ENCODE measurements around the gene GMCL1. TPM values are rescaled to one million over a fixed set of nuclear protein-coding genes. Genes with fewer than 3 reads are reported as not detected.

GMCL1 gene
- total RNA-seq, 1 experiment from 2014 or later: 17.4 TPM

DNA sequence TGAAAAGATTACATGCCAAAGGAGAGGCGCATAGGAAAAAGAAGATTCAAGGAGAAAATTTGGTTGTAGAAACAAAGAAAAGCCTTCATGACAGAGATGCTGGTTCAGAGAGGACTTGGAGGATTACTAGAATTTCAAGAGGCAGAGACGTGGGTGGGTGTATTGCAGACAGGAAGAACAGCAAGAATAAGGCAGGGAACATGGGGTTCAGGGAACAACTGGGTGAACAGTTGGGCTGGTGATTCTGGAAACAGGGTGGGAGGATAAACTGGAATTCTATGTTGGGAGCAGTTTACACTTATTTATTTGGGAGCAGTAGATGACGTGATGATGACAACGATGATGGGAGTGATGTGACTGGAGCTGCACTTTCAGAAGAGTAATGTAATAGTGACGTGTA is 18.4 kb upstream of the GMCL1 start:
- Histone ChIP-seq H3K4me2 (no peak overlapping the region), H3K27ac (no peak overlapping the region), H4K20me1 (ENCODE audit: insufficient read depth) (no peaks in the 10 kb centered on the region), H3K27me3 (ENCODE audit: insufficient read depth, low read depth) (no peaks in the 10 kb centered on the region), H3K36me3 (ENCODE audit: low read depth) (no peaks in the 10 kb centered on the region), H2AFZ (no peak overlapping the region), H3K4me1 (replicated peaks; ENCODE audit: insufficient read depth) (no peaks in the 10 kb centered on the region), H3K4me3 (no peak overlapping the region), H3K79me2 (ENCODE audit: low read depth) (no peaks in the 10 kb centered on the region), H3K9me3 (ENCODE audit: insufficient read depth, low read depth) (no peaks in the 10 kb centered on the region), H3F3A (ENCODE audit: insufficient read depth, low read depth) (no peaks in the 10 kb centered on the region), H3K9me2 (ENCODE audit: insufficient read depth) (no peaks in the 10 kb centered on the region)
- TF ChIP-seq CTCF (conservative IDR thresholded peaks at IDR 0.05): no peak
- TF ChIP-seq EZH2 (IDR thresholded peaks at IDR 0.05; ENCODE audit: low read depth): no peak
- POLR2A ChIA-PET (ENCODE audit: unreplicated experiment): no interaction called here
- DNase-seq: no peak
- intact Hi-C loops (cut with micrococcal nuclease; ENCODE audit: unreplicated experiment): no loop called here
- no TSS peak for BruUV-seq (replicated peaks)
- CTCF ChIA-PET: interaction anchor here (1.2 kb wide), 1 partner anchor 86 kb away, joined by 6 read pairs; no protein-coding TSS in a partner anchor

GRCh38 chr2:69811591-69811990 is 17.9 kb upstream of the GMCL1 start:
- DNase-seq: no peak
- intact Hi-C loops (cut with micrococcal nuclease; ENCODE audit: unreplicated experiment): no loop called here
- ChIA-PET CTCF (interaction anchor here (1.2 kb wide), 1 partner anchor 87 kb away, joined by 6 read pairs; no protein-coding TSS in a partner anchor), POLR2A (ENCODE audit: unreplicated experiment) (no interaction called here)
- Histone ChIP-seq H3K36me3 (ENCODE audit: low read depth) (no peaks in the 10 kb centered on the region), H3K4me1 (replicated peaks; ENCODE audit: insufficient read depth) (no peaks in the 10 kb centered on the region), H3F3A (ENCODE audit: insufficient read depth, low read depth) (no peaks in the 10 kb centered on the region), H3K4me2 (no peak overlapping the region), H3K27ac (no peak overlapping the region), H3K79me2 (ENCODE audit: low read depth) (no peaks in the 10 kb centered on the region), H3K9me2 (ENCODE audit: insufficient read depth) (no peaks in the 10 kb centered on the region), H3K27me3 (ENCODE audit: insufficient read depth, low read depth) (no peaks in the 10 kb centered on the region), H4K20me1 (ENCODE audit: insufficient read depth) (no peaks in the 10 kb centered on the region), H3K9me3 (ENCODE audit: insufficient read depth, low read depth) (no peaks in the 10 kb centered on the region), H3K4me3 (no peak overlapping the region), H2AFZ (no peak overlapping the region)
- no TSS peak for BruUV-seq (replicated peaks)
- TF ChIP-seq CTCF (conservative IDR thresholded peaks at IDR 0.05): no peak
- no peak for TF ChIP-seq EZH2 (IDR thresholded peaks at IDR 0.05; ENCODE audit: low read depth)

- no peak for TF ChIP-seq EZH2 (IDR thresholded peaks at IDR 0.05; ENCODE audit: low read depth)
- TF ChIP-seq CTCF (conservative IDR thresholded peaks at IDR 0.05): no peak
- Histone ChIP-seq H2AFZ (no peak overlapping the region), H3K9me3 (ENCODE audit: insufficient read depth, low read depth) (no peaks in the 10 kb centered on the region), H3K4me2 (no peak overlapping the region), H3K4me3 (no peak overlapping the region), H3K27ac (no peak overlapping the region), H4K20me1 (ENCODE audit: insufficient read depth) (no peaks in the 10 kb centered on the region), H3K4me1 (replicated peaks; ENCODE audit: insufficient read depth) (no peaks in the 10 kb centered on the region), H3F3A (ENCODE audit: insufficient read depth, low read depth) (no peaks in the 10 kb centered on the region; the same call in 1 of the 2 replicates), H3K27me3 (ENCODE audit: insufficient read depth, low read depth) (no peaks in the 10 kb centered on the region), H3K9me2 (ENCODE audit: insufficient read depth) (no peaks in the 10 kb centered on the region), H3K79me2 (ENCODE audit: low read depth) (no peaks in the 10 kb centered on the region), H3K36me3 (ENCODE audit: low read depth) (no peaks in the 10 kb centered on the region)
- intact Hi-C loops (cut with micrococcal nuclease; ENCODE audit: unreplicated experiment): loop anchor here (2.0 to 5.0 kb wide), 2 partner anchors 257 to 327 kb away; no protein-coding TSS in a partner anchor
- no TSS peak for BruUV-seq (replicated peaks)
- POLR2A ChIA-PET (ENCODE audit: unreplicated experiment): no interaction called here
- CTCF ChIA-PET: interaction anchor here (1.2 to 2.1 kb wide), 2 partner anchors 36 to 91 kb away, joined by 4 to 47 read pairs; no protein-coding TSS in a partner anchor
- DNase-seq: no peak
Measured at GRCh38 chr2:69815717-69816116, 13.7 kb upstream of the GMCL1 start.

All from PC-9 (cell line).